ENCODE data around the gene EPHX1. TPM values are rescaled to one million over a fixed set of nuclear protein-coding genes. Genes with fewer than 3 reads are reported as not detected.

Gene EPHX1
- 14.8 and 23.7 TPM in 2 replicates for total RNA-seq

GRCh38 chr1:225809842-225810578, at the start of gene EPHX1:
Gene EPHX1 (plus strand): TSS chr1:225810124. CDS start chr1:225828730, 18,606 bp downstream.

GRCh38 chr1:225777583-225778336, 32.2 kb upstream of the EPHX1 start, which contains the start of gene SRP9:
Gene SRP9 (plus strand): TSS chr1:225777826. CDS start chr1:225777941, 115 bp downstream.

GRCh38 chr1:225881959-225882693, 72.2 kb downstream of the EPHX1 start, which contains the start of gene TMEM63A:
Gene TMEM63A (minus strand): TSS chr1:225882380. CDS start chr1:225877580, 4,800 bp downstream.

GRCh38 chr1:225888898-225889601, 79.1 kb downstream of the EPHX1 start, which contains the start of gene LEFTY1:
Gene LEFTY1 (minus strand): TSS chr1:225889146. CDS start chr1:225889066, 80 bp downstream.

Other genes starting within 250 kb of the EPHX1 start
- gene ENAH, start 157.0 kb upstream of the EPHX1 start, total RNA-seq, result 140 and 173 TPM in 2 replicates
- gene SRP9, start 32.3 kb upstream of the EPHX1 start, total RNA-seq, result 213 and 244 TPM in 2 replicates
- gene TMEM63A, start 72.3 kb downstream of the EPHX1 start, total RNA-seq, result 9.4 and 19.4 TPM in 2 replicates
- gene LEFTY1, start 79.0 kb downstream of the EPHX1 start, total RNA-seq, result not detected in 2 replicates
- gene PYCR2, start 114.1 kb downstream of the EPHX1 start, total RNA-seq, result 38.6 and 48.1 TPM in 2 replicates
- gene LEFTY2, start 131.1 kb downstream of the EPHX1 start, total RNA-seq, result under 0.01 TPM in 1 of 2 replicates, not detected in the other
- gene SDE2, start 189.2 kb downstream of the EPHX1 start, total RNA-seq, result 29.3 and 38.2 TPM in 2 replicates